Measurements from ENCODE around the gene SOX30.

Gene SOX30

GRCh38 chr5:157672976-157673375, 20.7 kb upstream of the SOX30 start:
- H3K9me3 Mint-ChIP-seq: no peaks in the 10 kb centered on the region
- no peak overlapping the region for H3K4me3 Mint-ChIP-seq
- DNase-seq: no peak
- no peaks in the 10 kb centered on the region for H3K36me3 Mint-ChIP-seq
- H3K27ac Mint-ChIP-seq: no peak overlapping the region
- peaks cover 4 to 8% of the 10 kb centered on the region in 2 donors for H3K27me3 Mint-ChIP-seq
- no peak for ATAC-seq (replicated peaks)
- peaks cover 32 to 34% of the 10 kb centered on the region in 2 donors for H3K4me1 Mint-ChIP-seq

GRCh38 chr5:157671592-157672330, 19.5 kb upstream of the SOX30 start:
- Mint-ChIP-seq H3K9me3 (no peaks in the 10 kb centered on the region), H3K27ac (peak overlapping the region; percentile 96), H3K4me3 (peak overlapping the region; percentile 95 to 98), H3K27me3 (peaks cover 4 to 8% of the 10 kb centered on the region in 2 donors), H3K4me1 (peaks cover 32 to 34% of the 10 kb centered on the region in 2 donors), H3K36me3 (no peaks in the 10 kb centered on the region)
- no peak for DNase-seq
- ATAC-seq (replicated peaks): peak in 1 of 2 donors; percentile 8

- Mint-ChIP-seq H3K9me3 (no peaks in the 10 kb centered on the region), H3K36me3 (no peaks in the 10 kb centered on the region), H3K27me3 (peaks cover 4 to 8% of the 10 kb centered on the region in 2 donors), H3K27ac (peak within 1 kb of the TSS; percentile 96), H3K4me1 (peaks cover 32 to 34% of the 10 kb centered on the region in 2 donors), H3K4me3 (peak within 1 kb of the TSS; percentile 95 to 98)
- ATAC-seq (replicated peaks) (peak; percentile 53 to 62), DNase-seq (no peak)
Measured at GRCh38 chr5:157670662-157671591, 18.7 kb upstream of the SOX30 start, which contains the start of gene C5orf52. TSS of gene C5orf52 (plus strand) at chr5:157671533. CDS start at chr5:157671615, 82 bp downstream.

DNA sequence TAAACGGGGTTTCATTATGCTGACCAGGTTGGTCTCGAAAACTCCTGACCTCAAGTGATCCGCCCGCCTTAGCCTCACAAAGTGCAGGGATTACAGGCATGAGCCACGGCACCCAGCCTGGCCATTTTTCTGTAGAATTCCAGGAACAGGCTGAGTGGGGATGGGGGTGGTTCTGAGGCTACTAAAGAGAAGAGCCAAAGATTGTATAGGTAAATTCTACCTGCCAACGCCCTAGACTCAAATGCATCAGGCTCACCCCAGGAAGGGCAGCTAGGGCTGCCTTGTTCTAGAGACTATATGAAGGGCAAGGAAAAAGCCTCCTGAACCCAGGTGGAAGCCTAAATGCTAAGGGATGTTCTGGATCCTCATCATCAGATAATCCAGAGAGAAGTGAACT, 17.5 kb upstream of the SOX30 start:
- ATAC-seq (replicated peaks) (no peak), DNase-seq (no peak)
- Mint-ChIP-seq H3K4me3 (peak overlapping the region; percentile 95 to 98), H3K27ac (no peak overlapping the region), H3K9me3 (peaks cover 0 to 2% of the 10 kb centered on the region in 2 donors), H3K36me3 (no peaks in the 10 kb centered on the region), H3K4me1 (peaks cover 32 to 34% of the 10 kb centered on the region in 2 donors), H3K27me3 (peaks cover 4 to 8% of the 10 kb centered on the region in 2 donors)

DNA sequence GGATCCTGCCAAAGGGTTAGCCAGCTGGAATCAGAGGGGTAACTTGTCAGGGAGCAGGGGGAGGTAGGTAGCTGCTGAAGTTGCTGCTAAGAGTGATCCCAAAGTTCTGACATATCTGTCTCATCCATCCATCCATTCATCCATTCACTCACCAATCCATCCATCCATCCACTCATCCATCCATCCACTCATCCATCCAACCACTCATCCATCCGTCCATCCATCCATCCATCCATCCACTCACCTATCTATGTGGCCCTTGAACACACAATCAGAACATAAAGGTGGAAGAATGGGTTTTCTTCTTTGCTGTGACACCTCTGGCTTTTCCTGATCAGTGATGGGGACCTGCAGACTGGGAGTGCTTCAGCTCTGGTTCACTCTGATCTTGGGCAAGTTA, 16.1 kb upstream of the SOX30 start:
- DNase-seq: no peak
- ATAC-seq (replicated peaks): no peak
- Mint-ChIP-seq H3K9me3 (peaks cover 0 to 5% of the 10 kb centered on the region in 2 donors), H3K36me3 (no peaks in the 10 kb centered on the region), H3K27me3 (peaks cover 4 to 8% of the 10 kb centered on the region in 2 donors), H3K4me3 (no peak overlapping the region), H3K27ac (peak overlapping the region; percentile 78), H3K4me1 (peaks cover 34 to 35% of the 10 kb centered on the region in 2 donors)

DNA sequence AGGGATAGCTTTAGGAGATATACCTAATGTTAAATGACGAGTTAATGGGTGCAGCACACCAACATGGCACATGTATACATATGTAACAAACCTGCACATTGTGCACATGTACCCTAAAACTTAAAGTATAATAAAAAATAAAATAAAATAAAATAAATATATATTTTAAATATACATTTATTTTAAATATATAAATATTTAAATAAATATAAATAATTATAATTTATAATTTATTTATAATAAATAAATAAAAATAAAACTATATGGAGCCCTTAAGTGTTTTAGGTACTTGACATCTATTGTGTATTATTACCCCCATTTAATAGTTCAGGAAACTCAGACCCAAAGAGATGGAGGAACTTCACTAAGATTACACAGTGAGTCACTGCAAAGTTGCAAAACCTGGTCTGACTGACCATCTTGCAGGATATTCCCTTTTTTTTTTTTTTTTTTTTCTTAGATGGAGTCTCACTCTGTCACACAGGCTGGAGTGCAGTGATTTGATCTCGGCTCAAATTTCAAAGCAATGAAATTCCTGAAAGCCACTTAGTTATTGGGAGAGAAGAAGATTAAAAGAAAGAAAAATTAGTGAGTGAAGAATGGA, 13.3 kb upstream of the SOX30 start:
- peaks cover 0 to 5% of the 10 kb centered on the region in 2 donors for H3K9me3 Mint-ChIP-seq
- no peaks in the 10 kb centered on the region for H3K27me3 Mint-ChIP-seq
- H3K4me3 Mint-ChIP-seq: no peak overlapping the region
- H3K4me1 Mint-ChIP-seq: peaks cover 27% of the 10 kb centered on the region in 2 donors
- H3K27ac Mint-ChIP-seq: no peak overlapping the region
- no peak for ATAC-seq (replicated peaks)
- H3K36me3 Mint-ChIP-seq: no peaks in the 10 kb centered on the region
- no peak for DNase-seq

DNA sequence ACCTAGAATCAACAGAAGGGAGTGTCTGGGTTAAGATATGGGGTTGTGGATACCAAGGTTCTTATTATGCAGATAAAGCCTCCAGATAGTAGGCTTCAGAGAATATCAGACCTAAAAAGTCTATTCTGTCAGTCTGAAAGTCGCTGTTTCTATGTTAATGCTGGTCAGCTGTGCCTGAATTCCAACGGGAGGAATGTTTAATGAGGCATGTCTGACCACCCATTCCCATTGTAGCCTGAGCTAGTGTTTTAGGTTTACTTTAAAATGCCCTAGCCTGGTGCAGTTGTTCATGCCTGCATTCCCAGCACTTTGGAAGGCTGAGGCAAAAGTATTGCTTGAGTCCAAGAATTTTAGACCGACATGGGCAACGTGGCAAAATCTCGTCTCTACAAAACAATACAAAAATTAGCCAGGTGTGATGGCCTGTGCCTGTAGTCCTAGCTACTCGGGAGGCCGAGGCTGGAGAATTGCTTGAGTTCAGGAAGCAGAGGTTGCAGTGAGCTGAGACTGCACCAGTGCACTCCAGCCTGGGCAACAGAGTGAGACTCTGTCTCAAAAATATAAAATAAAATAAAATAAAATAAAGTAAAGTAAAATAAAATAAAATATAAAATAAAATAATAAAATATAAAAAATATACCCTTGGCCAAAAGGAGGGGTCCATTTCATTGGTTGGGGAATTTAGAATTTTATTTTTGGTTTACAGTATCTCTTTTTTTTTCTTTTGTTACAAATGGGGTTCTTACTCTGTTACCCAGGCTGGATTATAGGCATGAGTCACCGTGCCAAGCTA, 7.8 kb upstream of the SOX30 start:
- DNase-seq: no peak
- H3K4me1 Mint-ChIP-seq: peaks cover 9% of the 10 kb centered on the region in 2 donors
- H3K36me3 Mint-ChIP-seq: peaks cover 17 to 19% of the 10 kb centered on the region in 2 donors
- H3K4me3 Mint-ChIP-seq: no peak overlapping the region
- H3K27ac Mint-ChIP-seq: no peak overlapping the region
- ATAC-seq (replicated peaks): no peak
- H3K9me3 Mint-ChIP-seq: peaks cover 8 to 11% of the 10 kb centered on the region in 2 donors
- no peaks in the 10 kb centered on the region for H3K27me3 Mint-ChIP-seq

DNA sequence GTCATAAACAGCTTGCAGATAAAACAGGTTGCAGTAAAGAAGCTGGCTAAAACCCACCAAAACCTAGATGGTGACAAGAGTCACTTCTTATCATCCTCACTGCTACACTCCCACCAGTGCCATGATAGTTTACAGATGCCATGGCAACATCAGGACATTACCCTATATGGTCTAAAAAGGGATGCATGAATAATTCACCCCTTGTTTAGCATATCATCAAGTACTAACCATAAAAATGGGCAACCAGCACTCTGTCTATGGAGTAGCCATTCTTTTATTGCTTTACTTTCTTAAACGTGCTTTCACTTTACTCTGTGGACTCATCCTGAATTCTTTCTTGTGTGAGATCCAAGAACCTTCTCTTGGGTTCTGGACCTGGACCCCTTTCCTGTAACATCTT, 6.7 kb upstream of the SOX30 start:
- H3K27ac Mint-ChIP-seq: no peak overlapping the region
- no peak overlapping the region for H3K4me3 Mint-ChIP-seq
- H3K9me3 Mint-ChIP-seq: peaks cover 8 to 9% of the 10 kb centered on the region in 2 donors
- H3K27me3 Mint-ChIP-seq: no peaks in the 10 kb centered on the region
- DNase-seq (no peak), ATAC-seq (replicated peaks) (no peak)
- peaks cover 19% of the 10 kb centered on the region in 2 donors for H3K36me3 Mint-ChIP-seq
- H3K4me1 Mint-ChIP-seq: peaks cover 9% of the 10 kb centered on the region in 2 donors

GRCh38 chr5:157657516-157657915, 5.3 kb upstream of the SOX30 start:
- Mint-ChIP-seq H3K9me3 (peaks cover 17 to 18% of the 10 kb centered on the region in 2 donors), H3K27ac (no peak overlapping the region), H3K4me3 (no peak overlapping the region), H3K4me1 (peaks cover 3 to 10% of the 10 kb centered on the region in 2 donors), H3K36me3 (peaks cover 30% of the 10 kb centered on the region in 2 donors), H3K27me3 (no peaks in the 10 kb centered on the region)
- no peak for DNase-seq
- ATAC-seq (replicated peaks): no peak

- peaks cover 17 to 19% of the 10 kb centered on the region in 2 donors for H3K9me3 Mint-ChIP-seq
- peaks cover 15 to 37% of the 10 kb centered on the region in 2 donors for H3K4me1 Mint-ChIP-seq
- peak; percentile 97 to 98 for ATAC-seq (replicated peaks)
- H3K36me3 Mint-ChIP-seq: peaks cover 22 to 24% of the 10 kb centered on the region in 2 donors
- peak overlapping the region; percentile 96 for H3K27ac Mint-ChIP-seq
- H3K4me3 Mint-ChIP-seq: peak overlapping the region; percentile 89 to 98
- DNase-seq: peak; percentile 87
- H3K27me3 Mint-ChIP-seq: no peaks in the 10 kb centered on the region
Measured at GRCh38 chr5:157651623-157652376, 438 bp downstream of the SOX30 start.

DNA sequence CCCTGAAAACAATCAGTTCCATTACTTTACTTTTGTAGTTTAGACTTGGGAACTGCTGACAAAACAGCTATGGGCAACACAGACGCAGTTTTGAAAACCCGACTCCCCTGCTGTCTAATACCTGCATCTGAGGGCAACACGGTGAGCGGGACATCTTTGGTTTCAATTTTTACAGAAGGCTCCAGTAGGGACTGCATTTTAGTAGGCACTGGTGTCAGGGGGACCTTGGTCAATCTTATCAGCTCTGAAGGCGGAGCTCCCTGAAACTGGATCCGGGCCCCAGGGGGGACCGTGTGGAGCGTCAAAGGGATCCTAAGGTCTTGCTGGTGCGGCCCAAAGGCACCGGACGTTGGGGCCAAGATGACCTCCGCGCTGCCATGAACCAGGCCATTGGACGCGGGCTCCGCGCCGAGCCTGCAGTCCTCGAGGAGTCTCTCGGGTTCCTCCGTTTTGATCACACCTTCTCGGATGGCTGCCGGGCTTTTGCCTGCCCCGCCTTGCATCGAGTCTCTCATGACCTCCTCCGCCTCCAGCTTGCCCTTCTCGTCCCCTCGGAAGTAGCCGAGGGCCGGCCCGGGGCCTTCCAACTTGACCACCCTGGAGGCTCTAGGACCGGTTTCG, 1.1 kb downstream of the SOX30 start:
- Mint-ChIP-seq H3K27me3 (no peaks in the 10 kb centered on the region), H3K4me1 (peaks cover 20 to 42% of the 10 kb centered on the region in 2 donors), H3K27ac (peak overlapping the region; percentile 96), H3K4me3 (peak overlapping the region; percentile 89 to 98), H3K36me3 (peaks cover 18 to 24% of the 10 kb centered on the region in 2 donors), H3K9me3 (peaks cover 13 to 17% of the 10 kb centered on the region in 2 donors)
- ATAC-seq (replicated peaks) (no peak), DNase-seq (no peak)

- Mint-ChIP-seq H3K36me3 (peaks cover 18 to 21% of the 10 kb centered on the region in 2 donors), H3K4me1 (peaks cover 20 to 43% of the 10 kb centered on the region in 2 donors), H3K9me3 (peaks cover 13 to 17% of the 10 kb centered on the region in 2 donors), H3K27ac (peak overlapping the region; percentile 69), H3K4me3 (peak overlapping the region in 1 of 2 donors; percentile 54), H3K27me3 (no peaks in the 10 kb centered on the region)
- ATAC-seq (replicated peaks) (peak in 1 of 2 donors; percentile 28), DNase-seq (no peak)
Measured at GRCh38 chr5:157649101-157649500, 3.1 kb downstream of the SOX30 start.
